ENCODE data around the gene ACVR1C.

GRCh38 chr2:157625296-157625695 lies 3.4 kb downstream of the ACVR1C start:
- TF ChIP-seq, protein P1, sequence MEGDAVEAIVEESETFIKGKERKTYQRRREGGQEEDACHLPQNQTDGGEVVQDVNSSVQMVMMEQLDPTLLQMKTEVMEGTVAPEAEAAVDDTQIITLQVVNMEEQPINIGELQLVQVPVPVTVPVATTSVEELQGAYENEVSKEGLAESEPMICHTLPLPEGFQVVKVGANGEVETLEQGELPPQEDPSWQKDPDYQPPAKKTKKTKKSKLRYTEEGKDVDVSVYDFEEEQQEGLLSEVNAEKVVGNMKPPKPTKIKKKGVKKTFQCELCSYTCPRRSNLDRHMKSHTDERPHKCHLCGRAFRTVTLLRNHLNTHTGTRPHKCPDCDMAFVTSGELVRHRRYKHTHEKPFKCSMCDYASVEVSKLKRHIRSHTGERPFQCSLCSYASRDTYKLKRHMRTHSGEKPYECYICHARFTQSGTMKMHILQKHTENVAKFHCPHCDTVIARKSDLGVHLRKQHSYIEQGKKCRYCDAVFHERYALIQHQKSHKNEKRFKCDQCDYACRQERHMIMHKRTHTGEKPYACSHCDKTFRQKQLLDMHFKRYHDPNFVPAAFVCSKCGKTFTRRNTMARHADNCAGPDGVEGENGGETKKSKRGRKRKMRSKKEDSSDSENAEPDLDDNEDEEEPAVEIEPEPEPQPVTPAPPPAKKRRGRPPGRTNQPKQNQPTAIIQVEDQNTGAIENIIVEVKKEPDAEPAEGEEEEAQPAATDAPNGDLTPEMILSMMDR (IDR thresholded peaks at IDR 0.05) = no peak
- no peak for TF ChIP-seq MAX (CRISPR knock-in tag; IDR thresholded peaks at IDR 0.05)
- TF ChIP-seq STAT6 (CRISPR knock-in tag; conservative IDR thresholded peaks at IDR 0.05; ENCODE audit: low read depth) = no peak
